AG04449 (cell line): Measurements from ENCODE around the gene PNLDC1.
"Not testable (repeated sequence)": the region's sequence is repeated elsewhere in the genome, so short reads cannot be mapped to it uniquely, and the experiment has no call there.

Source experiments
- CTCF ChIA-PET: fragments of 350-600 bp; formaldehyde crosslinking; extraction: SDS; loops from one replicate; lab custom pipeline; 2021; ENCODE audit warnings: antibody characterized with exemption; lab: Yijun Ruan, JAX
- POLR2A ChIA-PET: fragments of 400-600, 350-600 bp; formaldehyde crosslinking; extraction: SDS; loops from one replicate; lab custom pipeline; 2020; ENCODE audit warnings: antibody characterized with exemption, inconsistent platforms; lab: Yijun Ruan, JAX
- DNase-seq: peaks from one replicate; pipeline ENCODE4 v3.0.0-alpha.2; 2010; ENCODE audit warnings: low read depth, low spot score
- H3K4me3 ChIP-seq: 2 replicates; pipeline ENCODE4 v1.5.1; 2011; ENCODE audit warnings: low read depth, mild to moderate bottlenecking, control low read depth, low read length
- CTCF ChIP-seq: IDR thresholded peaks from one replicate; pipeline ENCODE4 v1.5.1; 2011; ENCODE audit warnings: mild to moderate bottlenecking, moderate library complexity, low read length, control low read depth, inconsistent platforms; ENCODE audit not compliant: insufficient read depth; ENCODE audit errors: missing control alignments

Gene PNLDC1

DNA sequence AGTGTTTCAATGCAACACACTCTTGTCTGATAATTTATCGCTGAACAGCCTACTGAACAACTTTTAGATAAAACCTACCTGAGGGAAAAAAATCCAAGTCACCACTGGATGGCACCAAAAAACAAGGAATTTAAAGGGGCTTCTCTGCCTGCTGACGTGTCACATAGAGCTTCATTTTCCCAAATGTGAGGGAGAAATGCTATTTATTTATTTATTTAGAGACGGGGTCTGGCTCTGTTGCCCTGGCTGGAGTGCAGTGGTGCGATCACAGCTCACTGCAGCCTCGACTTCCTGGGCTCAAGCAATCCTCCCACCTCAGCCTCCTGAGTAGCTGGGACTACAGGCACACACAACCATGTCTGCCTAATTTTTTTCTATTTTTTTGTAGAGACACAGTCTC lies 63.3 kb downstream of the PNLDC1 start:
- TF ChIP-seq CTCF: peak; percentile 22
- CTCF ChIA-PET: interaction anchor here (0.7 to 13.2 kb wide), 37 partner anchors 9 to 597 kb away, joined by 3 to 240 read pairs (median 4); no protein-coding TSS in a partner anchor
- H3K4me3 ChIP-seq, POLR2A ChIA-PET: not testable (repeated sequence)
- DNase-seq: peak; percentile 12

GRCh38 chr6:159865226-159865920 lies 65.3 kb downstream of the PNLDC1 start:
- CTCF ChIA-PET: interaction anchor here (1.2 to 13.2 kb wide), 3 partner anchors 14 to 77 kb away, joined by 3 to 240 read pairs (median 5); no protein-coding TSS in a partner anchor
- no peak for TF ChIP-seq CTCF
- POLR2A ChIA-PET: no interaction called here
- H3K4me3 ChIP-seq: no peak overlapping the region
- DNase-seq: no peak

DNA sequence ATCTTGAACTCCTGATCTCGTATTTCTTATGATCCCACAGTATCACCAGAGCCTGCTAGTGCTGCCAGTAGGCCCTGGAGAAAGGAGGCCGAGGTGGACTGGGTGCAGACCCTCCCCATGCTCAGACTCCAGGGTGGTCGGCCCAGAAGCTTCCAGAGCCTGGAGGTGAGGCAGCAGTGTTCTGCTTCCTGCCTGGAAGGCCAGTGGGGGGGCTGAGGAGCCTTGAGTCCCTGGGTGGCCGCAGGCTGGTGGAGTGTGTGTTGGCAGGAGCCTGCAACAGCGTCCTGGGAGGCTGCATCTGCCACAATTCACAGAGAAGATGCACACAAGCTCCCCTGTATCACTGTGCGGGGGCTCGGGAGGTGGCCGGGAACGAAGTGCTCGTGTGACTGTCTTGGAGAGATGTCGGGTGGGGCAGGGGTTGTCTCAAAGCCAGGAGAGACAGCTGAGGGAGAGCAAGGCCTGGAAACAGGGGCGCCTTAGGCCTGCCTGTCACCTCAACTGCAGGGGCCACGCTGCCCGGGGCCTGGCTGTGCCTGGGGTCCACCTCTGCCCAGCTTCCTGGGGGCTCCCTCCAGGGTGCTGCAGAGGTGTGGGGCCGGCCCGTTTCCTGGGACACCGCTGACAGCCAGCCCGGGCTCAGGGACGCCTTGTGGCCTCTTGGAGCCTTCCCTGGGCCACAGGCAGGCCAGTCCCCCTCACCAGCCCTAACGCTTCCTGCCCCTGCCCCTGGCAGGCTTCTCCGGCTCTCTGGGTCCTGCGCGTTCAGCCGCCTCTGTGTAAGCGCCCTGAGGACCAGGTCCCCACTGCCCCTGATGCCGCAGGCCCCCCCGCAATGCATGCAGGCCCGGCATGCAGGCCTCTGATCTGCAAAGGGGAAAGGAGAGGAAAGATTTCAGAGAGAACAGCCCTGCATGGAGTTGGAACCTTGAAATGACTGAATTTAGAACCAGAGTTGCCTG lies 66.5 kb downstream of the PNLDC1 start:
- H3K4me3 ChIP-seq: no peak overlapping the region
- ChIA-PET CTCF (interaction anchor here (1.0 to 13.2 kb wide), 5 partner anchors 9 to 589 kb away, joined by 3 to 240 read pairs (median 5); no protein-coding TSS in a partner anchor), POLR2A (no interaction called here)
- no peak for DNase-seq
- TF ChIP-seq CTCF: no peak
